H9 (cell line): Measurements from ENCODE around the gene C13orf42. TPM values are rescaled to one million over a fixed set of nuclear protein-coding genes. Genes with fewer than 3 reads are reported as not detected.

Experiments used
- DNase-seq: peaks from one replicate; pipeline ENCODE4 v3.0.0-alpha.2; 2017
- H2AFZ ChIP-seq: one replicate; pipeline ENCODE4 v1.6.1; 2013; ENCODE audit warnings: mild to moderate bottlenecking, low read length, control low read depth, moderate library complexity
- H2AK5ac ChIP-seq: 2 replicates; pipeline ENCODE4 v1.6.1; 2013; ENCODE audit warnings: low read length, control low read depth, mixed read lengths; ENCODE audit not compliant: insufficient read length
- H2BK120ac ChIP-seq: one replicate; pipeline ENCODE4 v1.6.1; 2013; ENCODE audit warnings: low read depth, mild to moderate bottlenecking, low read length, control low read depth, inconsistent platforms; ENCODE audit not compliant: poor library complexity, severe bottlenecking
- H2BK12ac ChIP-seq: 2 replicates; pipeline ENCODE4 v1.6.1; 2013; ENCODE audit warnings: low read length, control low read depth, mixed read lengths, low read depth; ENCODE audit not compliant: insufficient read length
- H2BK15ac ChIP-seq: 2 replicates; pipeline ENCODE4 v1.6.1; 2013; ENCODE audit warnings: low read depth, low read length, control low read depth
- H2BK20ac ChIP-seq: one replicate; pipeline ENCODE4 v1.6.1; 2013; ENCODE audit warnings: low read depth, mild to moderate bottlenecking, low read length, control low read depth, inconsistent platforms; ENCODE audit not compliant: poor library complexity, severe bottlenecking
- H2BK5ac ChIP-seq: 2 replicates; pipeline ENCODE4 v1.6.1; 2013; ENCODE audit warnings: low read length, control low read depth, mixed read lengths; ENCODE audit not compliant: insufficient read length
- H3K14ac ChIP-seq: 2 replicates; pipeline ENCODE4 v1.6.1; 2013; ENCODE audit warnings: low read length, control low read depth; ENCODE audit not compliant: insufficient read depth
- H3K18ac ChIP-seq: 2 replicates; pipeline ENCODE4 v1.6.1; 2013; ENCODE audit warnings: low read depth, mild to moderate bottlenecking, mixed read lengths, low read length, control low read depth; ENCODE audit not compliant: insufficient read length
- H3K23ac ChIP-seq: 2 replicates; pipeline ENCODE4 v1.6.1; 2013; ENCODE audit warnings: low read length, control low read depth, mixed read lengths, low read depth; ENCODE audit not compliant: insufficient read length
- H3K23me2 ChIP-seq: 2 replicates; pipeline ENCODE4 v1.6.1; 2013; ENCODE audit warnings: low read depth, mild to moderate bottlenecking, mixed read lengths, low read length, control low read depth; ENCODE audit not compliant: insufficient read length, poor library complexity, severe bottlenecking
- H3K27ac ChIP-seq: 2 replicates; pipeline ENCODE4 v1.5.1; 2013; ENCODE audit warnings: low read length, control low read depth, mixed read lengths, low read depth; ENCODE audit not compliant: insufficient read length
- H3K27me3 ChIP-seq: 2 replicates; pipeline ENCODE4 v1.6.1; 2013; ENCODE audit warnings: low read length, control low read depth, inconsistent platforms; ENCODE audit not compliant: insufficient read depth
- H3K4ac ChIP-seq: 2 replicates; pipeline ENCODE4 v1.6.1; 2013; ENCODE audit warnings: low read depth, mild to moderate bottlenecking, control low read depth, inconsistent platforms, low read length, moderate library complexity
- H3K4me1 ChIP-seq: 2 replicates; pipeline ENCODE4 v1.6.1; 2013; ENCODE audit warnings: low read length, control low read depth, inconsistent platforms; ENCODE audit not compliant: insufficient read depth
- H3K4me2 ChIP-seq: 2 replicates; pipeline ENCODE4 v1.6.1; 2013; ENCODE audit warnings: low read length, control low read depth, mixed read lengths; ENCODE audit not compliant: insufficient read length, insufficient read depth
- H3K56ac ChIP-seq: 2 replicates; pipeline ENCODE4 v1.6.1; 2013; ENCODE audit warnings: low read depth, mild to moderate bottlenecking, mixed read lengths, low read length, control low read depth; ENCODE audit not compliant: insufficient read length
- H3K79me1 ChIP-seq: 2 replicates; pipeline ENCODE4 v1.6.1; 2013; ENCODE audit warnings: low read depth, mild to moderate bottlenecking, moderate library complexity, low read length, control low read depth, inconsistent platforms; ENCODE audit not compliant: insufficient read depth, poor library complexity, severe bottlenecking
- H3K79me2 ChIP-seq: 2 replicates; pipeline ENCODE4 v1.6.1; 2013; ENCODE audit warnings: low read length, control low read depth, inconsistent platforms; ENCODE audit not compliant: insufficient read depth
- H3K9ac ChIP-seq: 2 replicates; pipeline ENCODE4 v1.6.1; 2013; ENCODE audit warnings: low read length, control low read depth, mixed read lengths; ENCODE audit not compliant: insufficient read length; ENCODE audit errors: extremely low read depth
- H3K9me3 ChIP-seq: one replicate; pipeline ENCODE4 v1.6.1; 2013; ENCODE audit warnings: low read depth, low read length, inconsistent platforms; ENCODE audit not compliant: control insufficient read depth
- H3T11ph ChIP-seq: one replicate; pipeline ENCODE4 v1.6.1; 2013; ENCODE audit warnings: mild to moderate bottlenecking, low read length, control low read depth, inconsistent platforms
- H4K20me1 ChIP-seq: one replicate; pipeline ENCODE4 v1.6.1; 2013; ENCODE audit not compliant: control insufficient read depth, insufficient read length, insufficient read depth
- H4K5ac ChIP-seq: 2 replicates; pipeline ENCODE4 v1.6.1; 2013; ENCODE audit warnings: low read depth, mild to moderate bottlenecking, mixed read lengths, low read length, control low read depth; ENCODE audit not compliant: insufficient read length
- H4K8ac ChIP-seq: replicated peaks from 2 replicates; pipeline ENCODE4 v1.6.1; 2013; ENCODE audit warnings: low read length, control low read depth, mixed read lengths, low read depth; ENCODE audit not compliant: insufficient read length
- H4K91ac ChIP-seq: 2 replicates; pipeline ENCODE4 v1.6.1; 2013; ENCODE audit warnings: low read depth, mild to moderate bottlenecking, moderate library complexity, mixed read lengths, low read length, control low read depth; ENCODE audit not compliant: insufficient read length
- H3K27ac Mint-ChIP-seq, 3 experiments: 2 replicates in 2 of 3; 3 replicates in 1 of 3; pipeline ENCODE4 v1.8.0; 2020 to 2021; ENCODE audit warnings: mixed read lengths in 3 of 3, mild to moderate bottlenecking in 1 of 3, moderate library complexity in 1 of 3
- H3K27me3 Mint-ChIP-seq: 2 replicates; pipeline ENCODE4 v1.8.0; 2021; ENCODE audit warnings: low read depth, mild to moderate bottlenecking, moderate library complexity, mixed read lengths
- H3K36me3 Mint-ChIP-seq, 3 experiments: 2 replicates in 2 of 3; 3 replicates in 1 of 3; pipeline ENCODE4 v1.8.0; 2020 to 2021; ENCODE audit warnings: low read depth in 3 of 3, mixed read lengths in 3 of 3; ENCODE audit not compliant: insufficient read depth in 1 of 3
- H3K4me1 Mint-ChIP-seq, 2 experiments: 2 replicates each; pipeline ENCODE4 v1.8.0; 2020; ENCODE audit warnings: mixed read lengths in 2 of 2
- H3K4me3 Mint-ChIP-seq, 2 experiments: 2 replicates in 1 of 2; 3 replicates in 1 of 2; pipeline ENCODE4 v1.8.0; 2020 to 2021; ENCODE audit warnings: mild to moderate bottlenecking in 2 of 2, mixed read lengths in 2 of 2, moderate library complexity in 1 of 2
- H3K9me3 Mint-ChIP-seq, 2 experiments: 2 replicates in 1 of 2; 3 replicates in 1 of 2; pipeline ENCODE4 v1.8.0; 2020; ENCODE audit warnings: mild to moderate bottlenecking in 2 of 2, mixed read lengths in 2 of 2, moderate library complexity in 1 of 2
- WGBS: extraction: QIAGEN DNeasy Blood & Tissue Kit; methylation state at CpG from one replicate; pipeline ENCODE4 v1.1.7; 2013; ENCODE audit warnings: missing lambda C conversion rate, low lambda C conversion rate, mixed read lengths; ENCODE audit not compliant: insufficient read length; ENCODE audit errors: extremely low coverage; 5-methylcytosine and 5-hydroxymethylcytosine counted together
- total RNA-seq: library from RNA; stranded (reverse); gene quantifications from 2 replicates; pipeline ENCODE4 v1.2.1, GENCODE V29; 2021
- TF ChIP-seq, protein P1 (sequence below): fragments of 200-600 bp; sonication (generic); conservative IDR thresholded peaks from 3 replicates; pipeline ENCODE4 v1.8.0; 2021; ENCODE audit warnings: antibody characterized with exemption, mild to moderate bottlenecking

Gene C13orf42
- total RNA-seq, 1 experiment from 2014 or later = 16.5 TPM

DNA sequence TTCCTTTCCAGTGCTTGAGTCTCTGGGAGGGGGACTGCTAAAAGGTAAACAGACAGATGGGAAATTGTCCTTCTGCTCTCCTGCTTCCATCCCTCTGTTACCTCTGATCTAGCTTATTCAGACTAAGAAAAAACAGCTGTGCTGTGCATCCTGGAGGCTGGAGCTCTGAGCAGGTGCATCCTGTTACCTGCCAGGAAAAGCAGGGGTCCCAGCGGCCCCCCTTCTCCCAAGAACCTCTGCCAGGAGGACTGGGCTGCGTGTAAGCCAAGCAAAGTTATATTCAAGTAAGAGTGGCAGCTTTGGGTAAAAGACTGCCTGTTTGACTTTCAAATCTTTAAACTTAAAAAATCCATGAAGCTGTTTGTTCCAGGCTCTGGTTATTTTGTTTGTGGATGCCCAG is 75.1 kb downstream of the C13orf42 start:
- no peak for DNase-seq
- Histone ChIP-seq H3K23ac (no peak overlapping the region), H3K14ac (no peak overlapping the region), H3K4ac (no peak overlapping the region), H4K91ac (no peak overlapping the region), H3K79me1 (no peaks in the 10 kb centered on the region), H2BK15ac (no peak overlapping the region), H4K8ac (no peak overlapping the region), H3T11ph (no peak overlapping the region), H4K5ac (no peak overlapping the region), H2BK120ac (no peak overlapping the region), H3K27me3 (no peaks in the 10 kb centered on the region), H4K20me1 (no peaks in the 10 kb centered on the region), H2BK20ac (no peak overlapping the region), H3K9me3 (no peaks in the 10 kb centered on the region), H3K27ac (no peak overlapping the region), H2BK5ac (no peak overlapping the region), H2AK5ac (no peak overlapping the region), H3K4me1 (peaks cover 2% of the 10 kb centered on the region; the same call in 1 of the 2 replicates), H2AFZ (no peak overlapping the region), H3K56ac (no peak overlapping the region), H3K9ac (no peak overlapping the region), H2BK12ac (no peak overlapping the region), H3K4me2 (no peak overlapping the region), H3K23me2 (no peaks in the 10 kb centered on the region), H3K79me2 (no peaks in the 10 kb centered on the region), H3K18ac (no peak overlapping the region)
- H3K9me3 Mint-ChIP-seq = no peaks in the 10 kb centered on the region
- H3K36me3 Mint-ChIP-seq = no peaks in the 10 kb centered on the region; a peak in 1 of 7 replicates
- H3K4me1 Mint-ChIP-seq = peaks cover 9 to 11% of the 10 kb centered on the region in 2 experiments
- TF ChIP-seq, protein P1, sequence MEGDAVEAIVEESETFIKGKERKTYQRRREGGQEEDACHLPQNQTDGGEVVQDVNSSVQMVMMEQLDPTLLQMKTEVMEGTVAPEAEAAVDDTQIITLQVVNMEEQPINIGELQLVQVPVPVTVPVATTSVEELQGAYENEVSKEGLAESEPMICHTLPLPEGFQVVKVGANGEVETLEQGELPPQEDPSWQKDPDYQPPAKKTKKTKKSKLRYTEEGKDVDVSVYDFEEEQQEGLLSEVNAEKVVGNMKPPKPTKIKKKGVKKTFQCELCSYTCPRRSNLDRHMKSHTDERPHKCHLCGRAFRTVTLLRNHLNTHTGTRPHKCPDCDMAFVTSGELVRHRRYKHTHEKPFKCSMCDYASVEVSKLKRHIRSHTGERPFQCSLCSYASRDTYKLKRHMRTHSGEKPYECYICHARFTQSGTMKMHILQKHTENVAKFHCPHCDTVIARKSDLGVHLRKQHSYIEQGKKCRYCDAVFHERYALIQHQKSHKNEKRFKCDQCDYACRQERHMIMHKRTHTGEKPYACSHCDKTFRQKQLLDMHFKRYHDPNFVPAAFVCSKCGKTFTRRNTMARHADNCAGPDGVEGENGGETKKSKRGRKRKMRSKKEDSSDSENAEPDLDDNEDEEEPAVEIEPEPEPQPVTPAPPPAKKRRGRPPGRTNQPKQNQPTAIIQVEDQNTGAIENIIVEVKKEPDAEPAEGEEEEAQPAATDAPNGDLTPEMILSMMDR = no peak
- H3K27me3 Mint-ChIP-seq = peaks cover 2% of the 10 kb centered on the region; the same call in 1 of the 2 replicates
- no peak overlapping the region; a peak in 1 of 7 replicates for H3K27ac Mint-ChIP-seq
- no CpG with 5 or more reads among the region's 2 CpGs for WGBS
- no peak overlapping the region for H3K4me3 Mint-ChIP-seq
